IMR-90 (cell line): ENCODE results near the gene ABHD10. TPM values are rescaled to one million over a fixed set of nuclear protein-coding genes. Genes with fewer than 3 reads are reported as not detected.
A peak's percentile ranks its signal among the peaks of the same experiment; 100 is the strongest.

Experiments
- ATAC-seq: fragments of 200-7000 bp; cut with Tn5 transposase; 2 replicates; pipeline ENCODE4 v1.9.1; 2020; ENCODE audit warnings: low read depth, mild to moderate bottlenecking, moderate library complexity
- BruUV-seq: library from RNA; stranded (reverse); fragments of 400-500 nt; replicated peaks from 2 replicates; lab custom pipeline; 2021; lab: Mats Ljungman, UMichigan
- CTCF ChIA-PET: fragments of 300-600 bp; formaldehyde crosslinking; extraction: SDS; loops from one replicate; lab custom pipeline; 2021; ENCODE audit warnings: antibody characterized with exemption; lab: Yijun Ruan, JAX
- POLR2A ChIA-PET: fragments of 300-600 bp; sonication (Branson Sonifier 250); formaldehyde crosslinking; loops from one replicate; lab custom pipeline; 2022; ENCODE audit warnings: antibody characterized with exemption; ENCODE audit not compliant: unreplicated experiment; lab: Charles Lee
- DNase-seq: peaks from one replicate; pipeline ENCODE4 v3.0.0; 2013
- H2AFZ ChIP-seq: replicated peaks from 2 replicates; pipeline ENCODE3; 2013; ENCODE audit warnings: low read length, mild to moderate bottlenecking; ENCODE audit not compliant: poor library complexity
- H2AK5ac ChIP-seq: 2 replicates; pipeline ENCODE4 v1.6.1; 2013; ENCODE audit warnings: low read depth, low read length, inconsistent platforms
- H2AK9ac ChIP-seq: replicated peaks from 2 replicates; pipeline ENCODE3; 2013; ENCODE audit warnings: mild to moderate bottlenecking, low read depth, low read length, moderate library complexity; ENCODE audit not compliant: poor library complexity
- H2BK120ac ChIP-seq: 2 replicates; pipeline ENCODE4 v1.6.1; 2013; ENCODE audit warnings: low read depth, low read length, inconsistent platforms
- H2BK15ac ChIP-seq: 3 replicates; pipeline ENCODE4 v1.6.1; 2013; ENCODE audit warnings: low read depth, low read length, inconsistent platforms
- H2BK20ac ChIP-seq: 2 replicates; pipeline ENCODE4 v1.6.1; 2013; ENCODE audit warnings: low read depth, mild to moderate bottlenecking, inconsistent platforms, low read length, moderate library complexity
- H2BK5ac ChIP-seq: 2 replicates; pipeline ENCODE4 v1.6.1; 2013; ENCODE audit warnings: mild to moderate bottlenecking, low read depth, low read length, inconsistent platforms; ENCODE audit not compliant: poor library complexity, severe bottlenecking
- H3K14ac ChIP-seq: replicated peaks from 2 replicates; pipeline ENCODE4 v1.6.1; 2013; ENCODE audit warnings: low read depth, low read length, inconsistent platforms
- H3K18ac ChIP-seq: 2 replicates; pipeline ENCODE4 v1.6.1; 2013; ENCODE audit warnings: low read depth, low read length, control low read depth
- H3K23ac ChIP-seq: 2 replicates; pipeline ENCODE4 v1.6.1; 2013; ENCODE audit warnings: low read depth, low read length, inconsistent platforms
- H3K27ac ChIP-seq: 2 replicates; pipeline ENCODE4 v1.5.1; 2013; ENCODE audit warnings: mild to moderate bottlenecking, control low read depth, low read length; ENCODE audit not compliant: insufficient read depth
- H3K27me3 ChIP-seq: 2 replicates; pipeline ENCODE4 v1.6.1; 2013; ENCODE audit warnings: low read length; ENCODE audit not compliant: control insufficient read depth, insufficient read depth
- H3K36me3 ChIP-seq: 2 replicates; pipeline ENCODE4 v1.6.1; 2013; ENCODE audit warnings: low read length, mixed read lengths; ENCODE audit not compliant: control insufficient read depth, insufficient read depth
- H3K4ac ChIP-seq: 2 replicates; pipeline ENCODE4 v1.6.1; 2013; ENCODE audit warnings: low read depth, low read length, inconsistent platforms
- H3K4me1 ChIP-seq: 2 replicates; pipeline ENCODE4 v1.6.1; 2013; ENCODE audit warnings: low read length, mixed read lengths; ENCODE audit not compliant: control insufficient read depth, insufficient read depth
- H3K4me2 ChIP-seq: 2 replicates; pipeline ENCODE4 v1.6.1; 2013; ENCODE audit warnings: low read depth, mild to moderate bottlenecking, control low read depth, low read length, moderate library complexity
- H3K4me3 ChIP-seq: 2 replicates; pipeline ENCODE4 v1.5.1; 2013; ENCODE audit warnings: low read depth, mild to moderate bottlenecking, control low read depth, low read length, moderate library complexity; ENCODE audit not compliant: insufficient read depth
- H3K56ac ChIP-seq: 2 replicates; pipeline ENCODE4 v1.6.1; 2013; ENCODE audit warnings: low read length, inconsistent platforms; ENCODE audit not compliant: insufficient read depth; ENCODE audit errors: extremely low read depth
- H3K79me1 ChIP-seq, 2 experiments: 2 replicates each; pipeline ENCODE4 v1.6.1; 2013; ENCODE audit warnings: low read length in 2 of 2, inconsistent platforms in 1 of 2, low read depth in 1 of 2
- H3K9ac ChIP-seq: 2 replicates; pipeline ENCODE4 v1.6.1; 2013; ENCODE audit warnings: low read depth, low read length, control low read depth
- H3K9me1 ChIP-seq: 2 replicates; pipeline ENCODE4 v1.6.1; 2013; ENCODE audit warnings: low read length, inconsistent platforms; ENCODE audit not compliant: insufficient read depth
- H3K9me3 ChIP-seq: 2 replicates; pipeline ENCODE4 v1.6.1; 2013; ENCODE audit warnings: low read length; ENCODE audit not compliant: control insufficient read depth, insufficient read depth
- H4K20me1 ChIP-seq: 2 replicates; pipeline ENCODE4 v1.6.1; 2013; ENCODE audit warnings: low read length, inconsistent platforms; ENCODE audit not compliant: insufficient read depth
- H4K5ac ChIP-seq: 2 replicates; pipeline ENCODE4 v1.6.1; 2013; ENCODE audit warnings: mild to moderate bottlenecking, low read depth, low read length, control low read depth
- H4K8ac ChIP-seq, 2 experiments: 2 replicates each; pipeline ENCODE4 v1.6.1; 2013; ENCODE audit warnings: low read depth in 2 of 2, low read length in 2 of 2, control low read depth in 1 of 2, inconsistent platforms in 1 of 2
- H4K91ac ChIP-seq: 2 replicates; pipeline ENCODE4 v1.6.1; 2013; ENCODE audit warnings: low read depth, low read length, inconsistent platforms; ENCODE audit not compliant: insufficient read depth
- BHLHE40 ChIP-seq: fragments of 150-350 bp; IDR thresholded peaks from 2 replicates; pipeline ENCODE4 v1.6.1; 2016; ENCODE audit warnings: mild to moderate bottlenecking, low read depth, low read length
- CEBPB ChIP-seq: IDR thresholded peaks from 2 replicates; pipeline ENCODE4 v1.6.1; 2012; ENCODE audit warnings: low read depth, low read length, improper control_type of control experiment
- FOS ChIP-seq: fragments of 150-350 bp; IDR thresholded peaks from 2 replicates; pipeline ENCODE4 v1.6.1; 2016; ENCODE audit warnings: low read depth, low read length
- MAZ ChIP-seq: IDR thresholded peaks from 2 replicates; pipeline ENCODE4 v1.6.1; 2012; ENCODE audit warnings: low read depth, mild to moderate bottlenecking, low read length, improper control_type of control experiment, moderate library complexity, borderline replicate concordance
- MXI1 ChIP-seq: IDR thresholded peaks from 2 replicates; pipeline ENCODE4 v1.6.1; 2012; ENCODE audit warnings: low read depth, mild to moderate bottlenecking, low read length, moderate library complexity, borderline replicate concordance
- USF2 ChIP-seq: fragments of 150-350 bp; IDR thresholded peaks from 2 replicates; pipeline ENCODE4 v1.6.1; 2017; ENCODE audit warnings: mild to moderate bottlenecking, antibody characterized with exemption, low read length, low read depth
- WGBS, 2 experiments: methylation state at CpG; one replicate each; pipeline versions ENCODE4 v1.1.5 to v1.1.7; 2013; ENCODE audit warnings: missing lambda C conversion rate in 2 of 2; ENCODE audit not compliant: insufficient read length in 1 of 2; ENCODE audit errors: extremely low coverage in 2 of 2; 5-methylcytosine and 5-hydroxymethylcytosine counted together
- dilution Hi-C: fragments of 300-500 bp; cut with HindIII; formaldehyde crosslinking; loops from one replicate; pipeline ENCODE4 v1.14.3; 2018; ENCODE audit warnings: low sequenced_read_pairs; ENCODE audit not compliant: unreplicated experiment
- in situ Hi-C: fragments of 300-500 bp; cut with MboI; formaldehyde crosslinking; loops from 3 replicates; pipeline ENCODE4 v1.14.3; 2019; ENCODE audit warnings: low sequenced_read_pairs, inconsistent platforms, mixed read lengths
- intact Hi-C: fragments of 100-400 bp; cut with micrococcal nuclease; formaldehyde crosslinking; loops from 2 replicates; pipeline ENCODE4 v1.10.0; 2022
- polyA plus RNA-seq, 3 experiments: library from polyadenylated mRNA; depleted of rRNA; stranded (reverse); fragments of >200 nt; gene quantifications; 2 replicates each; pipeline ENCODE4 v1.2.3, GENCODE V29; 2012; ENCODE audit warnings: low replicate concordance in 1 of 3
- total RNA-seq: library from RNA; depleted of rRNA; stranded (reverse); fragments of >200 nt; gene quantifications from 2 replicates; pipeline ENCODE4 v1.2.3, GENCODE V29; 2012

Gene ABHD10
- total and polyA plus RNA-seq, 2 of the 4 experiments (the other 2 are of a cell fraction): 24.7 to 57.2 TPM

GRCh38 chr3:112002096-112002971, 23.5 kb downstream of the ABHD10 start:
- BruUV-seq: no TSS peak
- no peak overlapping the region for H4K5ac ChIP-seq
- ChIA-PET POLR2A (no interaction called here), CTCF (interaction anchor here (0.7 to 1.4 kb wide), 3 partner anchors 11 to 41 kb away, joined by 3 read pairs; no protein-coding TSS in a partner anchor)
- no peaks in the 10 kb centered on the region for H3K9me3 ChIP-seq
- no peak overlapping the region for H3K18ac ChIP-seq
- no peak overlapping the region; the same call in 1 of the 2 replicates for H2BK120ac ChIP-seq
- H2BK15ac ChIP-seq: no peak overlapping the region
- H3K4me3 ChIP-seq: no peak overlapping the region
- no peak overlapping the region for H3K4me2 ChIP-seq
- in situ Hi-C loops: no loop called here
- H3K9me1 ChIP-seq: peaks cover 6% of the 10 kb centered on the region
- no peaks in the 10 kb centered on the region for H4K20me1 ChIP-seq
- DNase-seq (peak; percentile 81), ATAC-seq (no peak)
- TF ChIP-seq USF2 (no peak), BHLHE40 (peak; percentile 36; the same call in 1 of the 2 replicates), MXI1 (no peak), MAZ (0 out of 2 replicates have a peak, but pooled peaks have one; percentile 40), CEBPB (peak; percentile 57; the same call in 1 of the 2 replicates), FOS (peak; percentile 65; the same call in 1 of the 2 replicates)
- dilution Hi-C loops: no loop called here
- H2AFZ ChIP-seq: peak overlapping the region; percentile 3
- H3K14ac ChIP-seq: no peak overlapping the region
- H2BK5ac ChIP-seq: no peak overlapping the region
- H3K9ac ChIP-seq: no peak overlapping the region
- H3K23ac ChIP-seq: no peak overlapping the region
- no peak overlapping the region for H2AK9ac ChIP-seq
- H3K79me1 ChIP-seq: no peaks in the 10 kb centered on the region
- no peaks in the 10 kb centered on the region; the same call in 1 of the 2 replicates for H3K27me3 ChIP-seq
- H3K27ac ChIP-seq: no peak overlapping the region; the same call in 1 of the 2 replicates
- H2AK5ac ChIP-seq: peak overlapping the region; percentile 35; the same call in 1 of the 2 replicates
- H3K4ac ChIP-seq: no peak overlapping the region; the same call in 1 of the 2 replicates
- intact Hi-C loops: no loop called here
- no peak overlapping the region for H4K91ac ChIP-seq
- H2BK20ac ChIP-seq: no peak overlapping the region; the same call in 1 of the 2 replicates
- 80% methylated on average over 2 of the region's 8 CpGs; no CpG with 5 or more reads in 1 of the 2 experiments for WGBS, 2 experiments
- H3K4me1 ChIP-seq: peaks cover 6% of the 10 kb centered on the region
- H3K36me3 ChIP-seq: no peaks in the 10 kb centered on the region
- H4K8ac ChIP-seq: no peak overlapping the region; a peak in 1 of 4 replicates
- H3K56ac ChIP-seq: no peak overlapping the region
